ACC112 (cell line): ENCODE data around the gene RUNX3.
"Not testable (repeated sequence)": the region's sequence is repeated elsewhere in the genome, so short reads cannot be mapped to it uniquely, and the experiment has no call there.

Source experiments
- H2AFZ ChIP-seq: fragments of 200-600 bp; sonication (generic); one replicate; pipeline ENCODE4 v1.6.0; 2017; ENCODE audit warnings: antibody characterized with exemption, low read length; ENCODE audit not compliant: unreplicated experiment
- H3K27ac ChIP-seq: fragments of 200-600 bp; sonication (generic); 2 replicates; pipeline ENCODE4 v1.5.1; 2014; ENCODE audit warnings: low read depth, mild to moderate bottlenecking, antibody characterized with exemption, low read length, moderate library complexity
- H3K27me3 ChIP-seq: fragments of 200-600 bp; sonication (generic); 2 replicates; pipeline ENCODE4 v1.6.1; 2014; ENCODE audit warnings: mild to moderate bottlenecking, antibody characterized with exemption, low read length, moderate library complexity, mixed read lengths; ENCODE audit not compliant: insufficient read depth
- H3K36me3 ChIP-seq: fragments of 200-600 bp; sonication (generic); 2 replicates; pipeline ENCODE4 v1.6.1; 2016; ENCODE audit warnings: mild to moderate bottlenecking, antibody characterized with exemption, low read length, moderate library complexity, mixed read lengths; ENCODE audit not compliant: insufficient read depth
- H3K4me1 ChIP-seq: fragments of 200-600 bp; sonication (generic); one replicate; pipeline ENCODE4 v1.6.1; 2016; ENCODE audit warnings: low read length, mixed read lengths; ENCODE audit not compliant: insufficient read depth, unreplicated experiment, control insufficient read depth
- H3K4me3 ChIP-seq: fragments of 200-600 bp; sonication (generic); 2 replicates; pipeline ENCODE4 v1.5.1; 2014; ENCODE audit warnings: mild to moderate bottlenecking, low read depth, low read length
- H3K79me2 ChIP-seq: fragments of 200-600 bp; sonication (generic); one replicate; pipeline ENCODE4 v1.6.0; 2016; ENCODE audit warnings: low read length; ENCODE audit not compliant: control insufficient read depth, unreplicated experiment, insufficient read depth

RUNX3 gene

GRCh38 chr1:24911651-24912155 lies 18.4 kb downstream of the RUNX3 start:
- no peak overlapping the region for H3K27ac ChIP-seq
- no peak overlapping the region for H2AFZ ChIP-seq
- no peaks in the 10 kb centered on the region for H3K79me2 ChIP-seq
- H3K27me3 ChIP-seq = no peaks in the 10 kb centered on the region
- no peaks in the 10 kb centered on the region for H3K36me3 ChIP-seq
- peaks cover 4% of the 10 kb centered on the region for H3K4me1 ChIP-seq
- no peak overlapping the region for H3K4me3 ChIP-seq

DNA sequence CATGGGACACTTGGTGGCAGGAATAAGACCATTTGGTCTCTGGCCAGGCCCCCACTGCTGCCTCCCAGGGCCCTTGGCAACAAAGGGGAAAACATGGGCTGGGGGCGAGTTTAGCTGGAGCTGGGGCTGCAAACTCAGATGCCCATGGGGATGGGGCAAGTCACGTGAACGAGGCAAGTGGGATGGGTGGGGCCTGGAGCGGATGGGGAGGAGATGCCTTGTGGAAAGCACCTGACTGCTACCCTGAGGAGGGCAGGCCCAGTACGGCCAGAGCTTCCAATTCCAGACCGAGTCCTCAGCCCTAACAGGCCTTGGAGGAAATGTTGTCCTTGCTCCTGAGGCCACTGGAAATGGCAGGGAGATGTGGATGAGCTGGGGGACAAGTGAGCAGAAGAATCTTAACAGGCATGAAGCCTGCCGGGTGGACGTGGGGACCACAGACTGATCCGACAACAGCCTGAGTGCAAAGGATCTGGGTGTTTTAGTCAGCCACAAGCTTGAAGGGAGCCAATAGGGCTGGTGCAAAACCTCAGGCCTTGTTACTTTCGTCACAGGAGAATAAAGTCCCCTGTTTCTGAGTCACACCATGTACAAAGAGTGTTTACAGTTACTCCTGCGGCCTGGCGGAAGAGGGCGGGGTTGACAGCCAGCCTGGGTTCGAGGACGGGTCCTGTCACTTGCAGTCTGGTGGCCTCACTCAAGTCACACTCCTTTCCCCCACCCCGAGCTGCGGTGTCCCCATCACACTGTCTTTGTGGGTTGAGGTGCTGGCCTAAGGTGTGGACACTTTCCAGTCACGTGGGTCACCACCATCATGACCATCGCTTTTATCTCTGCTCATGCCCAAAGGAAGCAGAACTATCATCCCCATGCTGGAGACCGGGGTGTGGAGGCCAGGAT lies 19.1 kb downstream of the RUNX3 start:
- H3K36me3 ChIP-seq = no peaks in the 10 kb centered on the region
- no peaks in the 10 kb centered on the region for H3K79me2 ChIP-seq
- H3K27ac ChIP-seq = no peak overlapping the region
- H3K4me3 ChIP-seq = no peak overlapping the region
- peaks cover 4% of the 10 kb centered on the region for H3K4me1 ChIP-seq
- H2AFZ ChIP-seq = no peak overlapping the region
- no peaks in the 10 kb centered on the region for H3K27me3 ChIP-seq

GRCh38 chr1:24910210-24910609 lies 19.9 kb downstream of the RUNX3 start:
- Histone ChIP-seq H2AFZ (no peak overlapping the region), H3K36me3 (no peaks in the 10 kb centered on the region), H3K79me2 (no peaks in the 10 kb centered on the region), H3K27me3 (no peaks in the 10 kb centered on the region), H3K27ac (no peak overlapping the region), H3K4me3 (no peak overlapping the region), H3K4me1 (peaks cover 4% of the 10 kb centered on the region)

GRCh38 chr1:24909388-24909898 lies 20.6 kb downstream of the RUNX3 start:
- H3K36me3 ChIP-seq = no peaks in the 10 kb centered on the region
- no peak overlapping the region for H3K4me3 ChIP-seq
- no peak overlapping the region for H3K27ac ChIP-seq
- no peaks in the 10 kb centered on the region for H3K79me2 ChIP-seq
- no peaks in the 10 kb centered on the region for H3K4me1 ChIP-seq
- no peak overlapping the region for H2AFZ ChIP-seq
- H3K27me3 ChIP-seq = no peaks in the 10 kb centered on the region; the same call in 1 of the 2 replicates

GRCh38 chr1:24908591-24909259 lies 21.4 kb downstream of the RUNX3 start:
- Histone ChIP-seq H3K36me3 (no peaks in the 10 kb centered on the region), H3K27ac (no peak overlapping the region), H3K79me2 (no peaks in the 10 kb centered on the region), H3K4me1 (no peaks in the 10 kb centered on the region), H3K4me3 (no peak overlapping the region), H3K27me3 (no peaks in the 10 kb centered on the region; the same call in 1 of the 2 replicates), H2AFZ (no peak overlapping the region)

- H2AFZ ChIP-seq, H3K79me2 ChIP-seq, H3K4me1 ChIP-seq, H3K4me3 ChIP-seq, H3K36me3 ChIP-seq, H3K27ac ChIP-seq, H3K27me3 ChIP-seq: not testable (repeated sequence)
These were observed 22.3 kb downstream of the RUNX3 start for GRCh38 chr1:24907587-24908294.

DNA sequence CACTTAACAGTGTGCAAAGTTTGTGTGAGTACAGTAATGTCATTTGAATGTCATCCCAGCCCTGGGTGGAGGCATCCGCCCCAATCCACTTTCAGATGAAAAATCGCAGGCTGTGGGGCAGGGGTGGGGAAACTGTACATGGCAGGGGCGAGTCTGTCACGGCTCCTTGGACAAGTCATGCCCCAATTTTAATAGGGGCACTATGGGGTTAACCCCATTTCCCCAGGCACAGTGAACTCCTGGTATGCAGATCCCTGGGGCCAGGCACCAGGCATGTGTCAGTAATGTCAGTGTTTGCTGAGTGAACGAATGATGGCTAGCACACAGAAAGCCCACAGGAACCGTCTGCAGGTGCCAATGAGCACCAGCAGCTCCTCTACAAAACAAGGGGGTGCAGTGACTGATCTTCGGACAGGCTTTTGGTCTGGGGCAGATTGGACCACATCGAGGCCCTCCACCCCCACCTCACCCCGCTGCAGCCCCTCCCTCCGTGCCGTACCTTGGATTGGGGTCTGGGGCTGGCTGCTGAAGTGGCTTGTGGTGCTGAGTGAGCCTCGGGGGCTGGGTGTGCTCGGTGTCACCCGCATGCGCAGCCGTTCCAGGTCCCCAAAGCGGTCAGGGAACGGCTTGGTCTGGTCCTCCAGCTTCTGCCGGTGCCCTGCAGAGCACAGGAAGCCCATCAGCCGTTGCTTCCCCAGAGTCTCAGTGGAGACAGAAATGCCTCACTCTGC lies 23.2 kb downstream of the RUNX3 start:
- no peaks in the 10 kb centered on the region for H3K79me2 ChIP-seq
- H3K27me3 ChIP-seq = no peaks in the 10 kb centered on the region; the same call in 1 of the 2 replicates
- no peak overlapping the region for H3K27ac ChIP-seq
- H3K36me3 ChIP-seq = no peaks in the 10 kb centered on the region
- H3K4me1 ChIP-seq = no peaks in the 10 kb centered on the region
- no peak overlapping the region for H2AFZ ChIP-seq
- H3K4me3 ChIP-seq = no peak overlapping the region

- no peak overlapping the region for H3K4me3 ChIP-seq
- H3K4me1 ChIP-seq = no peaks in the 10 kb centered on the region
- H3K27ac ChIP-seq = no peak overlapping the region
- H3K79me2 ChIP-seq = no peaks in the 10 kb centered on the region
- H2AFZ ChIP-seq = no peak overlapping the region
- H3K27me3 ChIP-seq = peaks cover under 1% of the 10 kb centered on the region
- no peaks in the 10 kb centered on the region for H3K36me3 ChIP-seq
These were observed 23.9 kb downstream of the RUNX3 start for GRCh38 chr1:24905979-24906720.

GRCh38 chr1:24905355-24905978 lies 24.6 kb downstream of the RUNX3 start:
- Histone ChIP-seq H3K4me1 (no peaks in the 10 kb centered on the region), H3K4me3 (no peak overlapping the region), H3K27ac (no peak overlapping the region), H3K27me3 (peaks cover 6% of the 10 kb centered on the region), H3K36me3 (no peaks in the 10 kb centered on the region), H2AFZ (no peak overlapping the region), H3K79me2 (no peaks in the 10 kb centered on the region)
